HG02973 (cell line): ENCODE measurements around the gene MORN5.

ENCODE experiments used
- ATAC-seq: cut with Tn5 transposase; IDR thresholded peaks from one replicate; pipeline ENCODE4 v1.9.1; 2021; ENCODE audit warnings: moderate library complexity; ENCODE audit not compliant: unreplicated experiment

The MORN5 gene

GRCh38 chr9:122228568-122229484 is 69.1 kb downstream of the MORN5 start, which contains the start of gene LHX6:
TSS of gene LHX6 (minus strand) at chr9:122228957. CDS start at chr9:122228740, 217 bp downstream.
- no peak for ATAC-seq

DNA sequence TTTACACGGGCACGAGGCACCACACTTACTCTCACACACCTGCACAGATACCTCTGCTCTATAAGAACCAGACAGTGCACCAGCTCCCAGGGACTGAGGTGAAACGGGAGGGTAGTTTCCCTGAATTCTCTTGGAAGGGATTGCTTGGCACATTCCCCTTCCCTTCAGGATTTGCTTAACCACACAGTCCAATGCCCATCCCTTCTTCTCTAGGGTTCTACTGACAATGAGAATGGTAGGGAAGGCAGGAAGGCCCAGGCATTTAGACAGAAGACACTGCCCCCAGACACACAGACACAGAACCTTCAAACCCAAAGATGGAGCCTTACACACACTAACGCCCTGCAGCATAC is 69.8 kb downstream of the MORN5 start:
- ATAC-seq, result no peak

- ATAC-seq, result no peak
Observed at GRCh38 chr9:122232796-122233306, 73.1 kb downstream of the MORN5 start.

- no peak for ATAC-seq
Observed at GRCh38 chr9:122234022-122234748, 74.5 kb downstream of the MORN5 start.

GRCh38 chr9:122236681-122237080 is 77.0 kb downstream of the MORN5 start:
- ATAC-seq, result no peak

GRCh38 chr9:122239722-122240121 is 80.0 kb downstream of the MORN5 start:
- no peak for ATAC-seq

DNA sequence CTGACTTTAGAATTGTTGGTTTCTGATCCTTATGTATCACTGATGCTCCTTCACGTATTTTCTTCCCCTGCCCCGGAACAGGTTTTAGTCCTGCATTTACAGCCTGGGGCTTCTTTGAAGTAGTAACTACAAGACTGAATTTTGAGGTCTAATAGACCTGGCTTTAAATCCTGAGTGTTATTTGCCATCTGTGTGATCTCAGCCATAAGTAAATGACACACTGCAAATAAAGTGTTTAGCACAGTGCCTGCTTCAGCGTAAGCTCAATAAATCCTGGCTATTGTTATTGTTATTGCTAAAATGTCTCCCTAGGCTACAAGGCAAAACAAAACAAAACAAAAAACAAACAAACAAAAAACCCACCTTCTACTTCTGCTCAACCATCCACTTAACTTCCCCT is 84.6 kb downstream of the MORN5 start:
- no peak for ATAC-seq

- no peak for ATAC-seq
Observed at GRCh38 chr9:122246666-122247065, 87.0 kb downstream of the MORN5 start.

DNA sequence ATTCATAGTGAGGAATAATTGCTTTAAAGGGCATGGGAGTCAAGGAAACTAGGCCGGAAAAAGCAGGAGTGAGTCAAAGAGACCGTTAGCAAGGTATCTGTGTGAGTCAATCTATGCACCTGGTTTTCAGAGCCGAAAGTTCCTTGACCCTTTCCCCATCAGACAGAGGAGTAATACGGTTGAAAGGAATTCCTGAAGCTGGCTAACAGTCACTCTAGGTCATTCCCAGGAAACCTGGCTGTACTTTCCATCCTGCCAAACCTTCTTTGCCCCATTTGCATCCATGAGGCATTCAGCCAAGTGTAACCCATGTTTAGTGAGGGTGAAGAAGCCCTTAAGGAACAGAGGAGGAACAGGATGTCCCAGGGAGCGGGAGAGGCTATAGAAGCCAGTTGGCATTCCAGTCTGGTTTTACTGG is 88.7 kb downstream of the MORN5 start:
- no peak for ATAC-seq
